Common myeloid progenitor, CD34-positive (primary cell): ENCODE data around the gene ATRIP.
"Not testable (repeated sequence)": the region's sequence is repeated elsewhere in the genome, so short reads cannot be mapped to it uniquely, and the experiment has no call there.

ENCODE experiments used
- CTCF ChIA-PET: fragments of 350-600 bp; sonication (Branson Sonifier 250); formaldehyde crosslinking; loops from one replicate; lab custom pipeline; 2021; ENCODE audit warnings: antibody characterized with exemption; lab: Charles Lee
- POLR2A ChIA-PET: fragments of 350-600 bp; sonication (Branson Sonifier 250); formaldehyde crosslinking; loops from one replicate; lab custom pipeline; 2021; ENCODE audit warnings: antibody characterized with exemption; lab: Charles Lee
- DNase-seq, 3 donors: peaks; one replicate each; pipeline versions ENCODE4 v3.0.0 to v3.0.0-alpha.2; 2013
- H3K27ac ChIP-seq, 2 experiments: 1 replicate in 1 of 2; 2 replicates in 1 of 2; pipeline ENCODE4 v1.7.0; 2013; ENCODE audit warnings: inconsistent platforms in 2 of 2, low read length in 2 of 2, mild to moderate bottlenecking in 2 of 2, low read depth in 1 of 2, moderate library complexity in 1 of 2; ENCODE audit not compliant: severe bottlenecking in 2 of 2, insufficient read depth in 1 of 2, poor library complexity in 1 of 2
- H3K27me3 ChIP-seq, 5 experiments: replicated peaks in 2 of 5; 1 replicate in 3 of 5; 2 replicates in 2 of 5; pipeline versions ENCODE4 v1.6.1 to v1.7.0; 2013; ENCODE audit warnings: low read length in 4 of 5, mild to moderate bottlenecking in 2 of 5, moderate library complexity in 2 of 5, inconsistent platforms in 1 of 5; ENCODE audit not compliant: insufficient read depth in 5 of 5, control insufficient read depth in 4 of 5
- H3K36me3 ChIP-seq, 4 experiments: 1 replicate in 2 of 4; 2 replicates in 2 of 4; pipeline versions ENCODE4 v1.6.1 to v1.7.0; 2013; ENCODE audit warnings: low read length in 3 of 4, control low read depth in 1 of 4, mild to moderate bottlenecking in 1 of 4; ENCODE audit not compliant: control insufficient read depth in 4 of 4, insufficient read depth in 4 of 4
- H3K4me1 ChIP-seq, 4 experiments: 1 replicate in 3 of 4; 2 replicates in 1 of 4; pipeline versions ENCODE4 v1.6.1 to v1.7.1; 2013; ENCODE audit warnings: low read length in 3 of 4, mild to moderate bottlenecking in 3 of 4, control low read depth in 1 of 4, inconsistent platforms in 1 of 4, moderate library complexity in 1 of 4; ENCODE audit not compliant: control insufficient read depth in 4 of 4, insufficient read depth in 4 of 4; ENCODE audit errors: control extremely low read depth in 1 of 4
- H3K4me3 ChIP-seq, 7 experiments: 1 replicate in 4 of 7; 2 replicates in 3 of 7; pipeline versions ENCODE4 v1.5.1 to v1.7.0; 2013; ENCODE audit warnings: mild to moderate bottlenecking in 7 of 7, low read length in 6 of 7, moderate library complexity in 6 of 7, inconsistent platforms in 2 of 7, low read depth in 2 of 7, control low read depth in 1 of 7; ENCODE audit not compliant: insufficient read depth in 4 of 7, control insufficient read depth in 1 of 7; ENCODE audit errors: extremely low read depth in 1 of 7
- H3K9me3 ChIP-seq, 5 experiments: 1 replicate in 4 of 5; 2 replicates in 1 of 5; pipeline versions ENCODE4 v1.6.1 to v1.7.1; 2013; ENCODE audit warnings: low read length in 4 of 5, mild to moderate bottlenecking in 2 of 5, inconsistent platforms in 1 of 5, low read depth in 1 of 5, moderate library complexity in 1 of 5; ENCODE audit not compliant: control insufficient read depth in 4 of 5, insufficient read depth in 2 of 5; ENCODE audit errors: control extremely low read depth in 1 of 5
- WGBS: methylation state at CpG from one replicate; pipeline ENCODE4 v1.1.5; 2013; ENCODE audit not compliant: insufficient coverage; 5-methylcytosine and 5-hydroxymethylcytosine counted together

The ATRIP gene

DNA sequence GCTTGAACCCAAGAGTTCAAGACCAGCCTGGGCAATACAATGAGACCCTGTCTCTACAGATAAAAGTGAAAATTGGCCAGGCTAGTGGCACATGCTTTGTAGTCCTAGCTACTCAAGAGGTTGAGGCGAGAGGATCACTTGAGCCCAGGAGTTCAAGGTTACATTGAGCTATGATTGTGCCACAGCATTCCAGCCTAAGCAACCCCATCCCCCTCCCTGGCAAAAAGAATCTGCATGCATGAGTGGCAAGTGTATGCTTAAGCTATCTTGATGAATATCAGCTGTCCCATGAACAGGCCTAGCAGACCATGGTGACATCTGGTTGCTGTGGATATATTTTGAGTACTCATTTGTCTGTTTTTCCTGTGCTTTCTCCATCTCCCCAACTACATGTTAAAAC is 4.7 kb downstream of the ATRIP start:
- WGBS: 100% methylated on average over 1 of the region's 1 CpG
- no peak for DNase-seq
- no peaks in the 10 kb centered on the region for H3K9me3 ChIP-seq
- no peaks in the 10 kb centered on the region for H3K27me3 ChIP-seq
- no peak overlapping the region for H3K27ac ChIP-seq
- peaks cover 6 to 14% (median 11%) of the 10 kb centered on the region in 4 experiments for H3K4me1 ChIP-seq
- ChIA-PET POLR2A (no interaction called here), CTCF (interaction anchor here (0.7 to 2.4 kb wide), 4 partner anchors 8 to 21 kb away, joined by 3 to 8 read pairs (median 4); partner anchors contain the start of genes CCDC51 and TMA7)
- no peak overlapping the region for H3K4me3 ChIP-seq
- H3K36me3 ChIP-seq: peaks cover 14 to 47% (median 31%) of the 10 kb centered on the region in 4 experiments

DNA sequence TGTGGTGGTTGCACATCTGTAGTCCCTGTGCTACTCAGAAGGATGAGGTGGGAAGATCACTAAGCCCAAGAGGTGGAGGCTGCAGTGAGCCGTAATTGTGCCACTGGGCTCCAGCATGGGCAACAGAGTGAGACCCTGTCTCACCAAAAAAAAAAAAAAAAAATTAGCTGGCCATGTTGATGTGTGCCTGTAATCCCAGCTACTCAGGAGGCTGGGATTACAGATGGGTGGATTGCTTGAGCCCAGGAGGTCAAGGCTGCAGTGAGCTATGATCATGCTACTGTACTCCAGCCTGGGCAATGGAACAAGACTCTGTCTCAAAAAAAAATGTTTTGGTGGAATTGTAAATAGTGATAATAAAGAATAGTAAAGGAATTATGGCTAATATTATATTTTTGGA is 9.9 kb downstream of the ATRIP start:
- ChIA-PET POLR2A (interaction anchor here (0.6 to 0.7 kb wide), 2 partner anchors 84 to 316 kb away, joined by 4 to 9 read pairs; no protein-coding TSS in a partner anchor), CTCF (interaction anchor here (1.8 to 2.8 kb wide), 3 partner anchors 9 to 21 kb away, joined by 4 to 12 read pairs (median 9); partner anchors contain the start of gene ATRIP)
- Histone ChIP-seq H3K27ac (no peak overlapping the region), H3K4me1 (no peaks in the 10 kb centered on the region), H3K9me3 (no peaks in the 10 kb centered on the region), H3K27me3 (no peaks in the 10 kb centered on the region), H3K36me3 (peaks cover 27 to 85% (median 59%) of the 10 kb centered on the region in 4 experiments), H3K4me3 (no peak overlapping the region)
- WGBS: 100% methylated on average over 1 of the region's 1 CpG
- DNase-seq: no peak

- H3K27ac ChIP-seq: no peak overlapping the region
- no peaks in the 10 kb centered on the region for H3K4me1 ChIP-seq
- H3K36me3 ChIP-seq: peaks cover 23 to 72% (median 46%) of the 10 kb centered on the region in 4 experiments
- no peaks in the 10 kb centered on the region for H3K9me3 ChIP-seq
- H3K4me3 ChIP-seq: no peak overlapping the region
- WGBS: 98% methylated on average over 3 of the region's 3 CpGs
- POLR2A ChIA-PET: interaction anchor here (0.6 kb wide), 1 partner anchor 9 kb away, joined by 5 read pairs; no protein-coding TSS in a partner anchor
- H3K27me3 ChIP-seq: no peaks in the 10 kb centered on the region
- DNase-seq: no peak
- CTCF ChIA-PET: interaction anchor here (1.3 to 2.2 kb wide), 4 partner anchors 9 to 26 kb away, joined by 3 to 9 read pairs (median 4); no protein-coding TSS in a partner anchor
Observed at GRCh38 chr3:48459331-48459730, 12.8 kb downstream of the ATRIP start.

GRCh38 chr3:48459773-48460516 is 13.4 kb downstream of the ATRIP start:
- ChIA-PET CTCF (interaction anchor here (1.3 to 1.4 kb wide), 2 partner anchors 9 to 27 kb away, joined by 3 read pairs; no protein-coding TSS in a partner anchor), POLR2A (no interaction called here)
- Histone ChIP-seq H3K9me3 (no peaks in the 10 kb centered on the region), H3K27me3 (no peaks in the 10 kb centered on the region), H3K4me3 (no peak overlapping the region), H3K27ac (no peak overlapping the region), H3K4me1 (peaks cover 0 to 3% (median under 1%) of the 10 kb centered on the region in 4 experiments), H3K36me3 (peaks cover 23 to 73% (median 46%) of the 10 kb centered on the region in 4 experiments)
- 100% methylated on average over 6 of the region's 7 CpGs for WGBS
- DNase-seq: no peak

DNA sequence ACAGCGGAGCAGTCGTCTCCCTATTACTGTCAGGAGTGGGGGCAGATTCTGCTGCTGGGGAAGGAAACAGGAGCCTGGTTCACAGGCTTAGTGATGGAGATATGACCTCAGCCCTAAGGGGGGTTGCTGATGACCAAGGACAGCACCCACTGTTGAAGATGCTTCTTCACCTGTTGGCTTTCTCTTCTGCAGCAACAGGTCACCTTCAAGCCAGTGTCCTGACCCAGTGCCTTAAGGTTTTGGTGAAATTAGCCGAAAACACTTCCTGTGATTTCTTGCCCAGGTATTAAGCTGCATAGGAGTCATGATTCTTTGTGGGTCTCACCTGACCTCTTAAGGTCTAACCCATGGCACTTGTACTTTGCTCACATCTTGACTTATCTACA is 14.0 kb downstream of the ATRIP start:
- Histone ChIP-seq H3K4me3 (no peak overlapping the region), H3K36me3 (peaks cover 20 to 71% (median 41%) of the 10 kb centered on the region in 4 experiments), H3K9me3 (no peaks in the 10 kb centered on the region), H3K27me3 (no peaks in the 10 kb centered on the region), H3K4me1 (peaks cover 0 to 8% (median 6%) of the 10 kb centered on the region in 4 experiments), H3K27ac (no peak overlapping the region)
- 80% methylated on average over 3 of the region's 3 CpGs for WGBS
- ChIA-PET POLR2A (no interaction called here), CTCF (interaction anchor here (1.1 kb wide), 1 partner anchor 88 kb away, joined by 3 read pairs; no protein-coding TSS in a partner anchor)
- no peak for DNase-seq

DNA sequence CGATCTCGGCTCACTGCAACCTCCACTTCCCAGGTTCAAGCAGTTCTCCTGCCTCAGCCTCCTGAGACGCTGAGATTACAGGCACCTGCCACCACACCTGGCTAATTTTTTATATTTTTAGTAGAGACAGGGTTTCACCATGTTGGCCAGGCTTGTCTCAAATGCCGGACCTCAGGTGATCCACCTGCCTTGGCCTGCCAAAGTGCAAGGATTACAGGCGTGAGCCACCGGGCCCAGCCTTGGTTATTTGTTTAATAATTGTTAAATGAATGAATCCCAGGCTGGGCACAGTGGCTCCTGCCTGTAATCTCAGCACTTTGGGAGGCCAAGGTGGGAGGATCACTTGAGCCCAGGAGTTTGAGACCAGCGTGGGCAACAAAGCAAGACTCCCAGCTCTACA is 15.2 kb downstream of the ATRIP start:
- 100% methylated on average over 5 of the region's 7 CpGs for WGBS
- H3K27me3 ChIP-seq, H3K9me3 ChIP-seq, DNase-seq, H3K27ac ChIP-seq, H3K4me3 ChIP-seq, POLR2A ChIA-PET: not testable (repeated sequence)
- Histone ChIP-seq H3K36me3 (peaks cover 17 to 64% (median 36%) of the 10 kb centered on the region in 4 experiments), H3K4me1 (peaks cover 0 to 20% (median 18%) of the 10 kb centered on the region in 4 experiments)
- CTCF ChIA-PET: interaction anchor here (1.0 to 1.6 kb wide), 4 partner anchors 28 to 87 kb away, joined by 3 read pairs; no protein-coding TSS in a partner anchor
